Measurements from ENCODE around the gene ARHGDIA.

The ARHGDIA gene

GRCh38 chr17:81884968-81885367 is 13.8 kb upstream of the ARHGDIA start:
- no peak for DNase-seq (ENCODE audit: extremely low read depth, low read depth)
- TF ChIP-seq, protein P1, sequence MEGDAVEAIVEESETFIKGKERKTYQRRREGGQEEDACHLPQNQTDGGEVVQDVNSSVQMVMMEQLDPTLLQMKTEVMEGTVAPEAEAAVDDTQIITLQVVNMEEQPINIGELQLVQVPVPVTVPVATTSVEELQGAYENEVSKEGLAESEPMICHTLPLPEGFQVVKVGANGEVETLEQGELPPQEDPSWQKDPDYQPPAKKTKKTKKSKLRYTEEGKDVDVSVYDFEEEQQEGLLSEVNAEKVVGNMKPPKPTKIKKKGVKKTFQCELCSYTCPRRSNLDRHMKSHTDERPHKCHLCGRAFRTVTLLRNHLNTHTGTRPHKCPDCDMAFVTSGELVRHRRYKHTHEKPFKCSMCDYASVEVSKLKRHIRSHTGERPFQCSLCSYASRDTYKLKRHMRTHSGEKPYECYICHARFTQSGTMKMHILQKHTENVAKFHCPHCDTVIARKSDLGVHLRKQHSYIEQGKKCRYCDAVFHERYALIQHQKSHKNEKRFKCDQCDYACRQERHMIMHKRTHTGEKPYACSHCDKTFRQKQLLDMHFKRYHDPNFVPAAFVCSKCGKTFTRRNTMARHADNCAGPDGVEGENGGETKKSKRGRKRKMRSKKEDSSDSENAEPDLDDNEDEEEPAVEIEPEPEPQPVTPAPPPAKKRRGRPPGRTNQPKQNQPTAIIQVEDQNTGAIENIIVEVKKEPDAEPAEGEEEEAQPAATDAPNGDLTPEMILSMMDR (IDR thresholded peaks at IDR 0.05; ENCODE audit: low read depth, low read length) = no peak

DNA sequence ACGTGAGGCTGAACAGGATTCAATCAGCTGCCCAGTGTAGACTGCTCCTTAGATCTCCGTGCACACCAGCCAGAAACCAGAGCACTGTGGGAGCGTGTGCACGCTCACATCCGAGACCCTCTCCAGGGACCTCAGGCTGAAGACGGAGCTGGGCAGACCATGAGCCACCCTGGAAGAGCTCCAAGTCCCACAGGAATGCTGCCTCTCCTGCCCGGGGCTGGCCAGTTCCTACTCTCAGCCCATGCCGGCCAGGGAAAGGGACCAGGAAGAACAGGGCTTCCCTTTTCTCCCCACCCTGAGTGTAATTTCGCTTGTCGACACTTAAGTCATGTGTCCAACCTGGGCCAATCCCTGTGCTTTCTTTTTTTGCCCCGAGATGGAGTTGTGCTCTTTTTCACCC is 13.4 kb upstream of the ARHGDIA start:
- no peak for DNase-seq (ENCODE audit: extremely low read depth, low read depth)
- TF ChIP-seq, protein P1 (IDR thresholded peaks at IDR 0.05; ENCODE audit: low read depth, low read length) = no peak

GRCh38 chr17:81879121-81879520 is 8.0 kb upstream of the ARHGDIA start:
- DNase-seq (ENCODE audit: extremely low read depth, low read depth) = no peak
- TF ChIP-seq, protein P1 (IDR thresholded peaks at IDR 0.05; ENCODE audit: low read depth, low read length) = no peak

DNA sequence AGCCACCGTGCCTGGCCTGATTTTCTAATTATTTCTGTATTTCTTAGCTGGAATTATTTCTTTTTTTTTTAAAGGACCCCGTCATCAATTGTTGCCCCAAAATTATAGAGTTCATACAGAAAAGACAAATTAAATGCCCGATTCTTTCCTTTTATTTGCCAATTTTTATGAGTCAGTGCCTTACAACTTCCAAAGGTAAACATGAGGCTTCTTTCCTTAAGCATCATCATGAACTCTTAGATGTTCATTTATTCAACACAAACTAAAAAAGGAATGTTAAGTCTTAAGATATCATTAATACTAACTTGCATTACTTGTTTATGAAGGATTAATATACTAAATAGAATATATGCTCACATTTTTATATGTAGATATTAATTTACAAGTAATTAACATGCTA is 7.2 kb upstream of the ARHGDIA start:
- TF ChIP-seq, protein P1 (IDR thresholded peaks at IDR 0.05; ENCODE audit: low read depth, low read length) = no peak
- DNase-seq (ENCODE audit: extremely low read depth, low read depth) = no peak

- TF ChIP-seq, protein P1 (IDR thresholded peaks at IDR 0.05; ENCODE audit: low read depth, low read length) = no peak
- DNase-seq (ENCODE audit: extremely low read depth, low read depth) = no peak
Observed at GRCh38 chr17:81877569-81877968, 6.4 kb upstream of the ARHGDIA start.

GRCh38 chr17:81871387-81872230 is 472 bp upstream of the ARHGDIA start:
- TF ChIP-seq, protein P1 (IDR thresholded peaks at IDR 0.05; ENCODE audit: low read depth, low read length) = peak; percentile 21
- DNase-seq (ENCODE audit: extremely low read depth, low read depth) = peak; percentile 74

DNA sequence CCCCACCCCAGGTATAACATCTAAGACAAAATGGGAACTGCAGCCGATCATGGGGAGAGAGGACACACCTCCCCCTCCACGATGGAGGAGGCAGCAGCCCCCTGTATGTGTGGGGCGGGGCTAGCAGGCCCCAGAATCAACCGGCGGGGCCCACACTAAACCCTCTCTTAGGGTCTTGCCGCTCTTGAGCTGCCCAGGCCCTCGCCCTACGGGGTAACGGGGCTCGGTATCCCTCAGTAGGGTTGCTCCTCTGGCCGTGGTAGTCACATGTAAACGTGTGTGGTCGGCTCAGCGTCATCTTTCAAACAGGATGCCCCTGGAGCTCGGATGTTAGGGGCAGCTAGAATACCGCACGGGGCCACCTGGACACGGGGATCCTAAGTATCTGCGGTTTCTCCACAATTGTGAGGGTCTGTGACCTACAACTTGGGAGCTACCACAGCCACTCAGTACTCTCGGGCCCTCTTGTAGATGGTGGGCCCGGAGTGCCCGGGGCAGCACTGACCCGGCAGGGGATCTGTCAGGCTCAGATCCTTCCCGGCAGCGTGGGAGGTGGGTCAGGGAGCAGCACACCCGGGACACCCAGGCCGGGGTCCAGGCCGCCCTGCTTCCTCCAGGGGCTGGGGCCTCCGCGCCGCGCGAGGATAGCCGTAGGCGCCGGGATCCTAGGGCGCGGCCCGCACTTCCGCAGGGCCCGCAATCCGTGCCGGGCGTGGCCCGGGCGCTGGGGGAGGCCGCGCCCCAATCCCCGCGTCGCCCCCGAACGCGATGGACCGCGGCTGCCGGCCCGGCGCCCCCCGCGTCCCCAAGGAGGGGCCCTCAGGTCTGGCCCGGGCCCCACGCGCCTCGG is 781 bp downstream of the ARHGDIA start:
- no peak for DNase-seq (ENCODE audit: extremely low read depth, low read depth)
- TF ChIP-seq, protein P1 (IDR thresholded peaks at IDR 0.05; ENCODE audit: low read depth, low read length) = no peak

Data from AG09319 (cell line).